Fibroblast of upper back skin (primary cell): ENCODE results near the gene VPS13D.
A peak's percentile ranks its signal among the peaks of the same experiment; 100 is the strongest.
"Not testable (repeated sequence)": the region's sequence is repeated elsewhere in the genome, so short reads cannot be mapped to it uniquely, and the experiment has no call there.

Experiments
- DNase-seq: peaks from one replicate; pipeline ENCODE4 v3.0.0-alpha.2; 2013

Gene VPS13D

DNA sequence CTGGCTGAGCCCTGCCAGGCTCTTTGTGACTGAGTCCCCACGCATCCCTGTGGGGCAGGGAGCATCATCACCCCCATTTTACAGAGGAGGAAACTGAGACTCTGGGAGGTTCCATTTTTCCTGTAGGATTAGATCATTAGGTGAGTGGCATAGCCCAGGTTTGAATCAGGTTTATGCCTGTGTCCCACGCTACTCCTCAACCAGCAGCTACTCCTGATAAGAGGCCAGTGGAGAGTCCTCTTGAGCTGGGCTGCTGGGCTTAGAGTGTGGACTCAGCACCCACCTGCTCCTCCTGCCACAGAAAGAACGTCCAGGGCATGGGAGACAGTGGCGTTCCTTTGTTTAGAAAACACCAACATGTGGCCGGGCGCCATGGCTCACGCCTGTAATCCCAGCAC is 32.3 kb upstream of the VPS13D start:
- no peak for DNase-seq

GRCh38 chr1:12200208-12200607 is 29.6 kb upstream of the VPS13D start:
- DNase-seq: no peak

DNA sequence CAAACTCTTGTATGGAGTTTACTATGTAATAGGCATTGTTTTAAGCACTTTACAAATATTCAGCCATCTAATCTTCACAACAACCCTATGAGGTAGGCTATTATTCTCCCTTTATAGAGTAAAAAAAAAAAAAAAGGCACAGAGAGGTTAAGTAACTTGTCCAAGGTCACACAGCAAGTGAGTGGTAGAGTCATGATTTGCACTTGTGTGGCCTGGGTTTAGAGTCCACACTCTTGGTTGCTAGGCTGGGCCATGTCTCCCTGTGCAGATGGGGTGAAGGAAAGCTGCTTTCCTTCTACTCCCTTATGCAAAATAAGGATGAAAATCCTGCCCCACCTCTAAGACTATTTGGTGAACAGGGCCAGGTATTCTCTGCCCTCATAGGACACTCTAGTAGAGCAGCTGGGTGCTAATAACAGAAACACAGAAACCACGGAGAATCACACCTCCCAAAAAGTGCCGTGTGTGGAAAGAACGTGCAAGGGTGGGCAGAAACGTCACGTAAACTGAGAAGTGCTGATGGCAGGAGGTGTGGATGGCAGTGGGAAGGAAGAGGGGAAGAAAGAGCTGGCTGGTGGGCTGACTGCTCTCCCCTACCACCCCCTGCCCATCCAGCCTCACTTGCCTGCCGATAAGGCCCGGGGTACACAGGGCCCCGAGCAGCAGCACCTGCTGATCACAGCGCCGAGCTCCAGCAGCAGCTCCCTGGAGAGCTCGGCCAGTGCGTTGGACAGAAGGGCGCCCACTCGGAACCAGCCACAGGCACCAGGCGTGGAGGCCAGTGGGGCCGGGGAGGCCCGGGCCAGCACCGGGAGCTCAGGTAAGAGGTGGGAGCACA is 28.3 kb upstream of the VPS13D start:
- DNase-seq: no peak

DNA sequence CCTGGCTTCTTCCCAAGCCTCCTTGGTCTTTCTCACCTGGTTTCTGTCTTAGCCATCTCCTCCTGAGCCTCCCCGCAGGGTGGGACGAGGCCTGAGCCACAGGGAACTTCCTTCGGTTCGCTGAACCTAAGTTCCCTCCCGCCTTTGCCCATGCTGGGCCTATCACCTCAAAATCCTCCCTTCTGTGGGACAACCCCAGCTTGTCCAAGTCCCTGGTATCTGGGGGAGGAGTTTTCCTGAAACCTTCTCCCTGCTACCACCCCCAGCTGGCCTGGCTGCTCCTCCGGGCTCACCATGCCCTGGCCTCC is 27.7 kb upstream of the VPS13D start:
- DNase-seq: no peak

GRCh38 chr1:12202577-12202976 is 27.3 kb upstream of the VPS13D start:
- DNase-seq: no peak

DNA sequence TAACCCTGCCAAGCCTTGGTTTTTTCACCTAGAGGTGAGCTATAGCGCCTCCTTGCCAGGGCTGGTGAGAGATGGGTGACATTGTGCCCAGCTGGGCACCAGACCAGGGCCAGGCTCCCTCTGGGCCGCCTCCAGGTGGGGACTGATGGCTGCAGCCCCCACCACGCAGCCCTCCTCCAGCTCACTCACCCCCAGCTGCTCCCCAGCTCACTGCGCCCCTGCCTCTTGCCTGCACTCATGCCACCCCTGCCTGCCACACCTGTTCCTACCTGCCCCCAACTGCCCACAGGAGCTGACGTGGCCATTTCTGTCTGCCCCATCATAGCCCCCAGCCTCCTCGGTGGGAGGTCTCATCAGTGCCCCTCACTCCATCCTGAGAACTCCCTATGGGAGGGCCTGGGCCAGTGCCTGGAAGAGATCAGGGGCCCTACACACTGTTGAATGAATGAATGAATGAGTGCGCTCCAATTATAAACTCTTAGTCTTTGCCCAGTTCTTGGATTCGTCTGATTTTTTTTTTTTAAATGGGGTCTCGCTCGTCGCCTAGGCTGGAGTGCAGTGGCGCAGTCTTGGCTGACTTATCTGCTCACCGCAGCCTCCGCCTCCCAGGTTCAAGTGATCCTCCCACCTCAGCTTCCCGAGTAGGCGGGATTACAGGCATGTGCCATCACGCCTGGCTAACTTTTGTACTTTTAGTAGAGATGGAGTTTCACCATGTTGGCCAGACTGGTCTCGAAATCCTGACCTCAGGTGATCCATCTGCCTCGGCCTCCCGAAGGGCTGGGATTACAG is 26.4 kb upstream of the VPS13D start:
- DNase-seq: no peak

- no peak for DNase-seq
Measured at GRCh38 chr1:12204140-12204539, 25.7 kb upstream of the VPS13D start.

DNA sequence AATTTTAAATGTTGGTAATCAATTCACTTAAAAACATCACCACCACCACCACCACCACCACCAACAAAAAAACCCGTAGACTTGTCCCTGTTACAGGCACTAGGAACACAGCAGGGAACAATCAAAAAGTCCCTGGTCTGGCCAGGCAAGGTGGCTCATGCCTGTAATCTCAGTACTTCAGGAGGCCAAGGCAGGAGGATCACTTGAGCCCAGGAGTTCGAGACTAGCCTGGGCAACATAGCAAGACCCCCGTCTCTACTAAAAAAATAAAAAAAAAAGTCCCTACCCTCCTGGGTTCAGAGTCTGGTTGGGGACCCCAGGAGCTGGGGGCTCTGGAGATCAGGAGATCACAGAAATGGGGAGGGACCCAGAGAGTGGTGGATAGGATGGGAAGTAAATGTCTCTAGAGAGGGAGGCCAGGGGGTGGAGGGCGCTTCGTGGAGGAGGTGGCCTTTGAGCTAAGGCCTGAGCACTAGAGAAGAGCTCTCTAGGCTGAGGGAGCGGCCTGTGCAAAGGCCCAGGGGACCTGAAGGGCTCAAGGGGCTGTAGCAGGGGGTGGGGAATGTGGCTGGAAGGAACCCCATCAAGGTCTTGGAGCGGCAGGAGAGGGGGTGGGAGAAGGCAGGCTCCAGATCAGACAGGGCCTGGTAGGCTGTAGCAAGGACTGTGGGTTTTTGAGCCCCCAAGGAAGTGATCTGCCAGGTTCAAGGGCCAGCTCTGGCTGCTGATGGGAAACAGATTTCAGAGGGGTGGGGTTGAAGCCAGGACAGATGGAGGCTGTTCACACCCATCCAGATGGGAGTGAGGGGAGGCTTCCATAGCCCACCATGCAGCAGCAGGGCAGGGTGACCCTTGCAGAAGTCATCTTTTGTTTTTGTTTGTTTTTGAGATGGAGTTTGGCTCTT is 24.8 kb upstream of the VPS13D start:
- no peak for DNase-seq

GRCh38 chr1:12206238-12206637 is 23.6 kb upstream of the VPS13D start:
- no peak for DNase-seq

DNA sequence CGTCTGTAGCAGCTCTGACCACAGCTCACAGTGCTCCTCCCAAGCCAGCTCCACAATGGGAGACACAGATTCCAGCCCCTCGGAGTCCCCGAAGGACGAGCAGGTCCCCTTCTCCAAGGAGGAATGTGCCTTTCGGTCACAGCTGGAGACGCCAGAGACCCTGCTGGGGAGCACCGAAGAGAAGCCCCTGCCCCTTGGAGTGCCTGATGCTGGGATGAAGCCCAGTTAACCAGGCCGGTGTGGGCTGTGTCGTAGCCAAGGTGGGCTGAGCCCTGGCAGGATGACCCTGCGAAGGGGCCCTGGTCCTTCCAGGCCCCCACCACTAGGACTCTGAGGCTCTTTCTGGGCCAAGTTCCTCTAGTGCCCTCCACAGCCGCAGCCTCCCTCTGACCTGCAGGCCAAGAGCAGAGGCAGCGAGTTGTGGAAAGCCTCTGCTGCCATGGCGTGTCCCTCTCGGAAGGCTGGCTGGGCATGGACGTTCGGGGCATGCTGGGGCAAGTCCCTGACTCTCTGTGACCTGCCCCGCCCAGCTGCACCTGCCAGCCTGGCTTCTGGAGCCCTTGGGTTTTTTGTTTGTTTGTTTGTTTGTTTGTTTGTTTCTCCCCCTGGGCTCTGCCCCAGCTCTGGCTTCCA is 22.9 kb upstream of the VPS13D start:
- DNase-seq: no peak

DNA sequence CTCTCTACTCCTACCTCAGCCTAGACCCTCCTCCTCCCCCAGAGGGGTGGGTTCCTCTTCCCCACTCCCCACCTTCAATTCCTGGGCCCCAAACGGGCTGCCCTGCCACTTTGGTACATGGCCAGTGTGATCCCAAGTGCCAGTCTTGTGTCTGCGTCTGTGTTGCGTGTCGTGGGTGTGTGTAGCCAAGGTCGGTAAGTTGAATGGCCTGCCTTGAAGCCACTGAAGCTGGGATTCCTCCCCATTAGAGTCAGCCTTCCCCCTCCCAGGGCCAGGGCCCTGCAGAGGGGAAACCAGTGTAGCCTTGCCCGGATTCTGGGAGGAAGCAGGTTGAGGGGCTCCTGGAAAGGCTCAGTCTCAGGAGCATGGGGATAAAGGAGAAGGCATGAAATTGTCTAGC is 21.6 kb upstream of the VPS13D start:
- DNase-seq: no peak

DNA sequence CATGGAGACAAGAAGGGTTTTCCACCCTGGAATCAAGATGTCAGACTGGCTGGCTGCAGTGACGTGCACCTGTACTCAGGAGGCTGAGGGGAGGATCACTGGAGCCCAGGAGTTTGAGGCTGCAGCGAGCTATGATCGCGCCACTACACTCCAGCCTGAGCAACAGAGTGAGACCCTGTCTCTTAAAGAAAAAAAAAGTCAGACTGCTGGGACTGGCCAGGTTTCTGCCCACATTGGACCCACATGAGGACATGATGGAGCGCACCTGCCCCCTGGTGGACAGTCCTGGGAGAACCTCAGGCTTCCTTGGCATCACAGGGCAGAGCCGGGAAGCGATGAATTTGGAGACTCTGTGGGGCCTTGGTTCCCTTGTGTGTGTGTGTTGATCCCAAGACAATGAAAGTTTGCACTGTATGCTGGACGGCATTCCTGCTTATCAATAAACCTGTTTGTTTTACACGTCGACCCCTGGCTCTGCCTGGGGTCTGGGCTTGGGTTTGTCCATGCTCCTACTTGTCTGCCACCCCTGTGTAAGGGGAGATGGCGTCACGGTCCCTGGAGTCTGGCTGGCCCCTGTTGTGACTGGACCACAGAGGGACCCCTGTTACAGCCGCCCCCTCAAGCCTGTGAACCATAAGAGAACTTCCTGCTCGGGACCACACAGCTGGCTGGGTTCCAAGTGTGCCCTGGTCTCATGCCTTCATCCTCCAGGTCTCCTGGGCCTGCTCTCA is 20.9 kb upstream of the VPS13D start:
- peak; percentile 75 for DNase-seq

- DNase-seq: no peak
Measured at GRCh38 chr1:12209495-12209832, 20.4 kb upstream of the VPS13D start.

DNA sequence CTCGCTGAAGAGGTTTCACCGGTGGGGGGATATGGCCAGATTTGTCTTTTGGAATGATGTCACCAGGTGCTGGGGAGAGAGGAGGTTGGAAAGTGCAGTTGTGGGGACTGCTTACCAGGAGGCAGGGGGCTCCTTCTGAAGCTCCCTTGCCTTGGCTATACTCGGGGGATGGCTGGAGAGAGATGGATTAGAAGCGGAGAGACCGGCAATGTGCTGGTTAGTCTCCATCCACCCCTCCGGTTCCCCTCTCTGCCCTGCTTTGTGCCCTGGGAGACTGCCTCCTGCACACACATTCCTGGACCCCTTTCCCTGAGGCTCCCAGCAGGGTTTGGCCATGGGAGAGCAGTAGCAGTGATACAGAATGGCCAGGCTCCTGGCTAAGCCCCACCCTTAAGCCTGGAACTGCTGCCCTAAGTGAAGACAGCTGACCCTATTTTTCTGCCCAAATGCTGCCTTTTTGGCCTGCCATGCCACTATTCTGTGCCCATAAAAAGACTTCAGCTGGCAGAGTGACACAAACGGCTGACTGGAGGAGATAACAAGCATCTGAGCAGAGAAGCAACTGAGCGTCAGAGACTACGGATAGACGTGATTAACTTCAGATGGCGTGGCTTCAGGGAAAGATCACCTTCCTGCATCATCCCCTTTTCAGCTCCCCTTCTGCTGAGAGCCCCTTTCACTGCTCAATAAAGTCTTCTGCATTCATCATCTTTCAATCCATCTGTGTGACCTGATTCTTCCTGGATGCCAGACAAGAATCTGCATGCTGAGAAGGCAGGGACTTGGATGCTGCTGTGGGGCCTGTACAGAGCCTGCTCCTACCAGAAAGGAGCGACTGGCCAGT is 14.5 kb upstream of the VPS13D start:
- no peak for DNase-seq

DNA sequence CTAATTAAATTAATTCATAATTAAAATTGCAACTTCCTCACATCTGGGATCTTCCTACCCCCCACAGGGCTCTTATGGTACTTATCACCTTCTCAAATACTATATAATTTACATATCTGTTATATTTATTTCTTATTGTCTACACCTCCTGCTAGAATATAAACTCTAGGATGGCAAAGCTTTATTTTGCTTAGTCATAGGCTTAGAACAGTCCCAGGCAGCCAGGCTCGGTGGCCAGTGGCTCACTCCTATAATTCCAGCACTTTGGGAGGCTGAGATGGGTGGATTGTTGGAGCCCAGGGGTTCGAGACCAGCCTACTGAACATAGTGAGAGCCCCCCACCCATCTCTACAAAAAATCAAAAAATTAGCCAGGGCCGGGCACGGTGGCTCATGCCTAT is 10.0 kb upstream of the VPS13D start:
- DNase-seq: no peak

GRCh38 chr1:12220890-12221289 is 8.9 kb upstream of the VPS13D start:
- no peak for DNase-seq

DNA sequence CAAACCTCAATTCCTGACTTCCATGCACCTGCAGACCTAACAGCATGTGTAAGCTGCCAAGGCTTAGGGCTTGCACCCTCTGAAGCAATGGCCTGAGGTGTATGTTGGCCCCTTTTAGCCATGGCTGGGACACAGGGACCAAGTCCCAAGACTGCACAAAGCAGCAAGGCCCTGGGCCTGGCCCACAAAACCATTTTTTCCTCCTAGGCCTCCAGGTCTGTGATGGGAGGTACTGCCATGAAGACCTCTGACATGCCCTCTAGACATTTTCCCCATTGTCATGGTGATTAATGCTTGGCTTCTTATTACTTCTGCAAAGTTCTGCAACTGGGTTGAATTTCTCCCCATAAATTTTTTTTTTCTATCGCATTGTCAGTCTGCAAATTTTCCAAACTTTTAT is 7.1 kb upstream of the VPS13D start:
- not testable (repeated sequence) for DNase-seq

DNA sequence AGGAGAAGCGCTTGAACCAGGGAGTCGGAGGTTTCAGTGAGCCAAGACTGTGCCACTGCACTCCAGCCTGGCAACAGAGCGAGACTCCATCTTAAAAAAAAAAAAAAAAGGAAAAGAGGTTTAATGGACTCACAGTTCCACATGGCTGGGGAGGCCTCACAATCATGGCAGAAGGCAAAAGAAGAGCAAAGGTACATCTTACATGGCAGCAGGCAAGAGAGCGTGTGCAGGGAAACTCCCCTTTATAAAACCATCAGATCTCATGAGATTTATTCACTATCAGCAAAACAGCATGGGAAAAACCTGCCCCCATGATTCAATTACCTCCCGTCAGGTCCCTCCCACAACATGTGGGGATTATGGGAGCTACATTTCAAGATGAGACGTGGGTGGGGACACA is 5.7 kb upstream of the VPS13D start:
- not testable (repeated sequence) for DNase-seq

DNA sequence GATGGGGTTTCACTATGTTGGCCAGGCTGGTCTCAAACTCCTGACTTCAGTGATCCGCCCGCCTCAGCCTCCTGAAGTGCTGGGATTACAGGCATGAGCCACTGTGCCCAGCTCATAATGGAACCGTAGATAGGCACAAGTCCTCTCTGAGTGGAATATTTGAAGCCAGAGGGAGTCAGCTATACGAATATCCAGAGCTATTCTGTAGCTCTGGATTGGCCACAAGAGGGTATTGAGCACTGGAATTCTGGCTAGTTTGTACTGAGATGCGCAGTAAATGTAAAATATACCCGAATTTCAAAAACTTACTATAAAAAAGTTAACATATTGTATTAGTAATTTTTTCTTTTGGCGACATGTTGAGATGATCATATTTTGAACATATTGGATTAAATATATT is 851 bp upstream of the VPS13D start:
- no peak for DNase-seq

GRCh38 chr1:12229386-12229834 is 420 bp upstream of the VPS13D start:
- DNase-seq: no peak

DNA sequence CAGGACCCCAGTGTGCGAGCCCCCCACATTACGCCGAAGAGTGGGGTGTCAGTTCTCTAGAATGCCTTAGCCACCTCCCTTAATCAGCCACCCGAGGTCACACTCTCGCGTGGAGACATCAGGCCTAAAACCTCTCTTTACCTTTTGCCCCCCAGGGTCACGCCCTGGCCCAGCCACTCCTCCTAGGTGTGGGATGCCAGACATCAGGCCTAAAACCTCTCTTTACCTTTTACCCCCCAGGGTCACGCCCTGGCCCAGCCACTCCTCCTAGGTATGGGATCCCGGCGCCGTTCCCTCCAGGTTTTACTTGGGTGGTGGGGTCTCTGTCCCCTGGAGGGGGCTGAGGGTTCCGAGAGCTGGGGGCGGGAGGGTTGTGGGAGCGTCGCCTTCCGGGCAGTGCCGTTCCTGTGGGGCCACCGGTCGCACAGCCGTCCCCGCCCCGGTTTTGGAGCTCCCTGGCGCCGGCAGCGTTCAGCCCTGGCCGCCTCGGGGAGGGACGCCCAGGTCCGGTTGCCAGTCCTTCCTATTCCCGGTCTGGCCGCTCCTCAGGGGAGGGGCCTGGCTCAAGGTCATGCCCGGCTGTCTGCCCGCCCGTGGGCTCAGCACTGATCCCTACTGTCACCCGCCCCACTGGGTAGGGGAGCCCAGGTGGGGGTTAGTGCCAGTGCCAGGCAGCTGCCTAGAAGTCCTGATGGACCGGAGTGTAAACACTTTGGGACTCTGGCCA is 882 bp downstream of the VPS13D start:
- DNase-seq: no peak
